ENCODE data around the gene C3orf70.

GRCh38 chr3:185149591-185149990, 3.3 kb downstream of the C3orf70 start:
- TF ChIP-seq CTCF (IDR thresholded peaks at IDR 0.05) (no peak), EP300 (IDR thresholded peaks at IDR 0.05) (no peak), POLR2A (IDR thresholded peaks at IDR 0.05) (no peak)

All from tibial nerve (tissue), 4 donors.